Activated CD8-positive, alpha-beta memory T cell treated with anti-CD3 and anti-CD28 coated beads, Interleukin-2, amount 10 ng/mL, durations not matched to agents 7 days and 5 days (primary cell): ENCODE measurements around the gene COL1A2. TPM values are rescaled to one million over a fixed set of nuclear protein-coding genes. Genes with fewer than 3 reads are reported as not detected.

Source experiments
- ATAC-seq: fragments of 150-1000 bp; cut with Tn5 transposase; one replicate; pipeline ENCODE4 v1.10.0; 2021; ENCODE audit warnings: moderate library complexity
- CTCF ChIA-PET: fragments of 350-600 bp; sonication (Branson Sonifier 250); formaldehyde crosslinking; loops from one replicate; lab custom pipeline; 2021; ENCODE audit warnings: antibody characterized with exemption; lab: Charles Lee
- DNase-seq: peaks from one replicate; pipeline ENCODE4 v3.0.0-alpha.2; 2020
- H3K27ac Mint-ChIP-seq: one replicate; pipeline ENCODE4 v1.8.0; 2021; ENCODE audit warnings: mild to moderate bottlenecking, mixed read lengths
- H3K27me3 Mint-ChIP-seq: one replicate; pipeline ENCODE4 v1.8.0; 2021; ENCODE audit warnings: mixed read lengths
- H3K36me3 Mint-ChIP-seq: one replicate; pipeline ENCODE4 v1.8.0; 2021; ENCODE audit warnings: mild to moderate bottlenecking, mixed read lengths
- H3K4me1 Mint-ChIP-seq: one replicate; pipeline ENCODE4 v1.8.0; 2021; ENCODE audit warnings: mixed read lengths
- H3K4me3 Mint-ChIP-seq: one replicate; pipeline ENCODE4 v1.8.0; 2021; ENCODE audit warnings: mild to moderate bottlenecking, moderate library complexity, mixed read lengths
- H3K9me3 Mint-ChIP-seq: one replicate; pipeline ENCODE4 v1.8.0; 2022; ENCODE audit warnings: low read depth, mixed read lengths
- total RNA-seq, 2 experiments: library from RNA; stranded (reverse); gene quantifications; one replicate each; pipeline ENCODE4 v1.2.3, GENCODE V29; 2021

COL1A2 gene
- total RNA-seq, 2 experiments from 2014 or later = 0.50 to 1.6 TPM

- Mint-ChIP-seq H3K4me3 (no peak overlapping the region), H3K36me3 (no peaks in the 10 kb centered on the region), H3K27me3 (peaks cover 13% of the 10 kb centered on the region), H3K27ac (no peak overlapping the region), H3K4me1 (peaks cover 2% of the 10 kb centered on the region), H3K9me3 (no peaks in the 10 kb centered on the region)
- CTCF ChIA-PET = no interaction called here
- DNase-seq (no peak), ATAC-seq (no peak)
Measured at GRCh38 chr7:94453898-94454297, 59.2 kb downstream of the COL1A2 start.

DNA sequence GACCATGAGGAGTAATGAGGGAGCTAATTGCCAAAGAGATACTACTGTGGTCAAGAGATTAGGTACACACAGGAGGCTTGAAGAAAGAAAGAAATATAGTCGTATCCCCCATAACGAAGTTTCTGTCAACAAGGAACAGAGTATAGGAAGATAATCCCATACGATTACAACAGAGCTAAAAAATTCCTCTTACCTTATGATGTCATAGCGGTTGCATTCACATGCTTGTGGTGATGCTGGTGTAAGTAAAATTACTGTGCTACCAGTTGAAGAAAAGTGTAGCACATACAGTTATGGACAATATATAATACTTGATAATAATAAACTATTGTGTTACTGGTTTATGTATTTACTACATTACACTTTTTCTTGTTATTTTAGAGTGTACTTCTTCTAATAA is 63.3 kb downstream of the COL1A2 start:
- H3K27ac Mint-ChIP-seq = no peak overlapping the region
- DNase-seq (no peak), ATAC-seq (no peak)
- no peak overlapping the region for H3K4me3 Mint-ChIP-seq
- H3K27me3 Mint-ChIP-seq = peaks cover under 1% of the 10 kb centered on the region
- H3K4me1 Mint-ChIP-seq = peaks cover 2% of the 10 kb centered on the region
- no peaks in the 10 kb centered on the region for H3K36me3 Mint-ChIP-seq
- no peaks in the 10 kb centered on the region for H3K9me3 Mint-ChIP-seq
- CTCF ChIA-PET = no interaction called here

GRCh38 chr7:94466516-94466915 is 71.8 kb downstream of the COL1A2 start:
- Mint-ChIP-seq H3K27ac (no peak overlapping the region), H3K4me3 (no peak overlapping the region), H3K4me1 (no peaks in the 10 kb centered on the region), H3K9me3 (peaks cover 2% of the 10 kb centered on the region), H3K27me3 (peaks cover 6% of the 10 kb centered on the region), H3K36me3 (peaks cover 2% of the 10 kb centered on the region)
- CTCF ChIA-PET = no interaction called here
- no peak for ATAC-seq
- no peak for DNase-seq

GRCh38 chr7:94471604-94472003 is 76.9 kb downstream of the COL1A2 start:
- H3K4me1 Mint-ChIP-seq = no peaks in the 10 kb centered on the region
- no peak for DNase-seq
- H3K9me3 Mint-ChIP-seq = peaks cover 2% of the 10 kb centered on the region
- no peak overlapping the region for H3K4me3 Mint-ChIP-seq
- peaks cover 33% of the 10 kb centered on the region for H3K27me3 Mint-ChIP-seq
- no peak overlapping the region for H3K27ac Mint-ChIP-seq
- no peak for ATAC-seq
- CTCF ChIA-PET = no interaction called here
- H3K36me3 Mint-ChIP-seq = peaks cover 2% of the 10 kb centered on the region

DNA sequence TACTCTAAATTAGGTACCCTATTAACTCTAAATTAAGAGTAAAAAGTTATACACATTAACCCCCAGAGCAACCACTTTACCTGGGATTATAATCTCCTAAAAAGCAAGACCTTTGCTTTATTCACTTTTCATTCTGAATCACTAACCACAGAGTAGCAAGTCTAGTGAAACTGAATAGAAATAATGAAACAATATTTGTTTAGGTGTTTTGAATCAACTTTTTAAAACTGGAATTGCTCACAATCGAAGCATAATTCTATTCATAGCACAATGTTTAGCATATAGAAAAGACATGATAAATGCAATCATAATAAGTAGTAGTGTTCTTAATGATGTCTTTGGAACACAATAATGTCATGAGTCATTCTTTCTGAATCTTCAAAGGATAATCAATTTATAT is 77.9 kb downstream of the COL1A2 start:
- peaks cover 2% of the 10 kb centered on the region for H3K36me3 Mint-ChIP-seq
- no peaks in the 10 kb centered on the region for H3K4me1 Mint-ChIP-seq
- H3K27ac Mint-ChIP-seq = no peak overlapping the region
- ATAC-seq = no peak
- CTCF ChIA-PET = no interaction called here
- no peak overlapping the region for H3K4me3 Mint-ChIP-seq
- no peak for DNase-seq
- H3K9me3 Mint-ChIP-seq = peaks cover 2% of the 10 kb centered on the region
- H3K27me3 Mint-ChIP-seq = peaks cover 41% of the 10 kb centered on the region

DNA sequence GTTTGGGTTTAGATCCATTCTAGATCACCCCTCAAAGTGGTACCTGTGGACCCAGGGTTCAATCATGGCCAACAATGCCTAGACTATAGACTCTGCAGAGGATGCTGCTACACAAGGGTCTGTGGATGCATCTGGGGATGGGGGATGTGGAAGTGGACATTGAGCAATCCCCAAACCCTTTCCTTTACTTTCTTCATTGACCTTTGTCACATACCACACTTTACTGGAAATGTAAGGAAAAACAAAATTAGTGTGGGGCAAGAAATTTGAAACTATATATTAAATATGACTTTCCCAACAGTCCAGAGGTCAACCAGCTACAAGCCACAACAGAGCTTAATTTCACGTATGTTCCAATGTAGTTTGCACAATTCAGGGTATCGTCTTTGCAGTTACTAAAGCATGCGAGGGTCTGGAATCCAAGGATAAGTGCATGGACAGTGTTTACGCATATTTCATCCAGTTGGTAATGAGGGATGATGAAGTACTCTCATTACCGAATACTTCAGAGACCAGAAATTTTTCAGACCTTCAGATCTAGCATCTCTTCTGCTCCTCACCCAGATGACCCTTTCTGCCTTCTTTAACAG is 81.7 kb downstream of the COL1A2 start:
- Mint-ChIP-seq H3K4me3 (no peak overlapping the region), H3K36me3 (no peaks in the 10 kb centered on the region), H3K9me3 (no peaks in the 10 kb centered on the region), H3K4me1 (no peaks in the 10 kb centered on the region), H3K27ac (no peak overlapping the region), H3K27me3 (peaks cover 54% of the 10 kb centered on the region)
- ATAC-seq (no peak), DNase-seq (no peak)
- CTCF ChIA-PET = no interaction called here

GRCh38 chr7:94477878-94478277 is 83.2 kb downstream of the COL1A2 start:
- DNase-seq (no peak), ATAC-seq (no peak)
- no peaks in the 10 kb centered on the region for H3K4me1 Mint-ChIP-seq
- no peaks in the 10 kb centered on the region for H3K36me3 Mint-ChIP-seq
- no peak overlapping the region for H3K4me3 Mint-ChIP-seq
- CTCF ChIA-PET = interaction anchor here (0.7 kb wide), 1 partner anchor 18 kb away, joined by 3 read pairs; no protein-coding TSS in a partner anchor
- H3K27ac Mint-ChIP-seq = no peak overlapping the region
- no peaks in the 10 kb centered on the region for H3K9me3 Mint-ChIP-seq
- peaks cover 55% of the 10 kb centered on the region for H3K27me3 Mint-ChIP-seq

GRCh38 chr7:94478648-94479214 is 84.0 kb downstream of the COL1A2 start:
- DNase-seq (no peak), ATAC-seq (no peak)
- peaks cover 52% of the 10 kb centered on the region for H3K27me3 Mint-ChIP-seq
- H3K36me3 Mint-ChIP-seq = no peaks in the 10 kb centered on the region
- H3K4me3 Mint-ChIP-seq = no peak overlapping the region
- no peaks in the 10 kb centered on the region for H3K9me3 Mint-ChIP-seq
- CTCF ChIA-PET = no interaction called here
- H3K4me1 Mint-ChIP-seq = no peaks in the 10 kb centered on the region
- no peak overlapping the region for H3K27ac Mint-ChIP-seq

Other genes with a start within 250 kb of the COL1A2 start
- gene CASD1, start 114.9 kb downstream of the COL1A2 start, total RNA-seq = 10 to 100 TPM; 11.9 to 13.6 TPM